H1 (cell line): ENCODE results near the gene USP7. TPM values are rescaled to one million over a fixed set of nuclear protein-coding genes. Genes with fewer than 3 reads are reported as not detected.
A peak's percentile ranks its signal among the peaks of the same experiment; 100 is the strongest.

Source experiments
- CTCF ChIA-PET: fragments of 300-600 bp; sonication (Branson Sonifier 250); formaldehyde crosslinking; loops from one replicate; lab custom pipeline; 2021; ENCODE audit not compliant: partially characterized antibody; lab: Charles Lee
- POLR2A ChIA-PET: fragments of 300-600 bp; sonication (Branson Sonifier 250); formaldehyde crosslinking; loops from one replicate; lab custom pipeline; 2021; ENCODE audit warnings: inconsistent platforms; ENCODE audit not compliant: partially characterized antibody; lab: Charles Lee
- DNase-seq, 2 experiments: peaks; one replicate each; pipeline versions ENCODE4 v3.0.0 to v3.0.0-alpha.2; 2010 to 2022; ENCODE audit warnings: low spot score in 2 of 2, low read depth in 1 of 2, mixed read lengths in 1 of 2
- FAIRE-seq: peaks from 2 replicates; lab custom pipeline; 2011; peaks lifted over from hg19 to GRCh38; lab: Jason Lieb, UNC
- H2AFZ ChIP-seq: 2 replicates; pipeline ENCODE4 v1.8.1; 2012; ENCODE audit warnings: low read length, inconsistent platforms
- H2AK5ac ChIP-seq: 2 replicates; pipeline ENCODE4 v1.6.1; 2013; ENCODE audit warnings: low read depth, low read length
- H2BK120ac ChIP-seq: replicated peaks from 2 replicates; pipeline ENCODE3; 2013; ENCODE audit warnings: low read depth, low read length, inconsistent platforms
- H2BK12ac ChIP-seq: 2 replicates; pipeline ENCODE4 v1.6.1; 2013; ENCODE audit warnings: low read depth, low read length
- H2BK15ac ChIP-seq: 2 replicates; pipeline ENCODE4 v1.6.1; 2013; ENCODE audit warnings: low read length
- H2BK20ac ChIP-seq: 2 replicates; pipeline ENCODE4 v1.6.1; 2013; ENCODE audit warnings: low read length
- H2BK5ac ChIP-seq: 2 replicates; pipeline ENCODE4 v1.6.1; 2013; ENCODE audit warnings: low read depth, low read length
- H3K14ac ChIP-seq: 2 replicates; pipeline ENCODE4 v1.6.1; 2013; ENCODE audit warnings: inconsistent platforms; ENCODE audit not compliant: insufficient read length
- H3K18ac ChIP-seq: 2 replicates; pipeline ENCODE4 v1.6.1; 2013; ENCODE audit warnings: low read length; ENCODE audit errors: extremely low read depth
- H3K23ac ChIP-seq: 2 replicates; pipeline ENCODE4 v1.6.1; 2013; ENCODE audit warnings: inconsistent platforms; ENCODE audit not compliant: insufficient read length
- H3K23me2 ChIP-seq: 2 replicates; pipeline ENCODE4 v1.6.1; 2013; ENCODE audit warnings: low read depth, low read length
- H3K27ac ChIP-seq: 2 replicates; pipeline ENCODE4 v1.6.1; 2011; ENCODE audit warnings: low read depth, low read length, inconsistent platforms
- H3K27me3 ChIP-seq, 4 experiments: replicated peaks in 1 of 4; 1 replicate in 1 of 4; 2 replicates in 3 of 4; pipeline versions ENCODE4 v1.6.1 to v1.8.1; 2011 to 2013; ENCODE audit warnings: low read length in 3 of 4, mild to moderate bottlenecking in 3 of 4, inconsistent platforms in 2 of 4, mixed read lengths in 2 of 4, moderate library complexity in 1 of 4; ENCODE audit not compliant: control insufficient read depth in 3 of 4, insufficient read depth in 3 of 4; ENCODE audit errors: extremely low read depth in 1 of 4
- H3K36me3 ChIP-seq, 4 experiments: 2 replicates each; pipeline versions ENCODE4 v1.6.1 to v1.8.1; 2011 to 2013; ENCODE audit warnings: mild to moderate bottlenecking in 4 of 4, low read length in 3 of 4, moderate library complexity in 2 of 4, control low read depth in 1 of 4, inconsistent platforms in 1 of 4; ENCODE audit not compliant: insufficient read depth in 4 of 4, control insufficient read depth in 2 of 4
- H3K4ac ChIP-seq: replicated peaks from 2 replicates; pipeline ENCODE3; 2013; ENCODE audit warnings: low read length, low read depth, mixed read lengths, inconsistent platforms; ENCODE audit not compliant: insufficient read length
- H3K4me1 ChIP-seq, 4 experiments: replicated peaks in 1 of 4; 1 replicate in 1 of 4; 2 replicates in 3 of 4; pipeline versions ENCODE4 v1.6.1 to v1.8.1; 2011 to 2013; ENCODE audit warnings: low read length in 3 of 4, inconsistent platforms in 2 of 4, mixed read lengths in 1 of 4; ENCODE audit not compliant: insufficient read depth in 4 of 4, control insufficient read depth in 3 of 4
- H3K4me2 ChIP-seq, 2 experiments: 2 replicates each; pipeline versions ENCODE4 v1.6.1 to v1.8.1; 2011 to 2013; ENCODE audit warnings: low read depth in 2 of 2, low read length in 2 of 2, control low read depth in 1 of 2, inconsistent platforms in 1 of 2, mild to moderate bottlenecking in 1 of 2; ENCODE audit not compliant: insufficient read depth in 1 of 2
- H3K4me3 ChIP-seq, 4 experiments: fragments of 200-600, 300-600 bp in 1 of 4; sonication (generic), shearing (Covaris generic), sonication (Bioruptor Twin) in 1 of 4; 2 replicates each; pipeline versions ENCODE4 v1.5.1 to v1.8.1; 2011 to 2016; ENCODE audit warnings: low read length in 4 of 4, low read depth in 3 of 4, control low read depth in 2 of 4, inconsistent platforms in 2 of 4, mild to moderate bottlenecking in 2 of 4, mixed read lengths in 1 of 4, moderate library complexity in 1 of 4; ENCODE audit not compliant: insufficient read depth in 2 of 4; ENCODE audit errors: extremely low read depth in 1 of 4
- H3K56ac ChIP-seq: replicated peaks from 2 replicates; pipeline ENCODE3; 2013; ENCODE audit warnings: low read depth, mild to moderate bottlenecking, mixed read lengths, low read length, inconsistent platforms; ENCODE audit not compliant: insufficient read length
- H3K79me1 ChIP-seq: 2 replicates; pipeline ENCODE4 v1.6.1; 2013; ENCODE audit warnings: low read depth, low read length, control low read depth
- H3K79me2 ChIP-seq, 2 experiments: 2 replicates each; pipeline versions ENCODE4 v1.6.1 to v1.8.1; 2012 to 2013; ENCODE audit warnings: low read length in 2 of 2, mild to moderate bottlenecking in 2 of 2, inconsistent platforms in 1 of 2; ENCODE audit not compliant: insufficient read depth in 2 of 2, control insufficient read depth in 1 of 2
- H3K9ac ChIP-seq, 4 experiments: replicated peaks in 1 of 4; 1 replicate in 1 of 4; 2 replicates in 3 of 4; pipeline versions ENCODE4 v1.6.1 to v1.8.1; 2011 to 2013; ENCODE audit warnings: low read depth in 3 of 4, low read length in 3 of 4, control low read depth in 2 of 4, mild to moderate bottlenecking in 2 of 4, moderate library complexity in 2 of 4, inconsistent platforms in 1 of 4; ENCODE audit errors: extremely low read depth in 1 of 4
- H3K9me3 ChIP-seq, 2 experiments: 2 replicates each; pipeline versions ENCODE4 v1.6.1 to v1.8.1; 2012 to 2013; ENCODE audit warnings: mild to moderate bottlenecking in 2 of 2, moderate library complexity in 2 of 2, control low read depth in 1 of 2, inconsistent platforms in 1 of 2, low read depth in 1 of 2, low read length in 1 of 2, mixed read lengths in 1 of 2; ENCODE audit not compliant: insufficient read depth in 2 of 2
- H4K20me1 ChIP-seq, 2 experiments: replicated peaks in 1 of 2; 2 replicates each; pipeline versions ENCODE3 to v1.8.1; 2011 to 2013; ENCODE audit warnings: inconsistent platforms in 2 of 2, low read length in 2 of 2, mild to moderate bottlenecking in 1 of 2; ENCODE audit not compliant: insufficient read depth in 2 of 2, control insufficient read depth in 1 of 2
- H4K5ac ChIP-seq: 2 replicates; pipeline ENCODE4 v1.6.1; 2013; ENCODE audit warnings: low read length, low read depth, mixed read lengths, inconsistent platforms; ENCODE audit not compliant: insufficient read length
- H4K8ac ChIP-seq: 2 replicates; pipeline ENCODE4 v1.8.0; 2013; ENCODE audit warnings: mild to moderate bottlenecking, moderate library complexity, low read length, inconsistent platforms; ENCODE audit not compliant: insufficient read depth; ENCODE audit errors: extremely low read depth
- H4K91ac ChIP-seq: replicated peaks from 2 replicates; pipeline ENCODE3; 2013; ENCODE audit warnings: low read length, mixed read lengths, inconsistent platforms; ENCODE audit not compliant: insufficient read length
- BRCA1 ChIP-seq: IDR thresholded peaks from 2 replicates; pipeline ENCODE4 v1.6.1; 2012; ENCODE audit warnings: low read depth, low read length, improper control_type of control experiment
- CBX5 ChIP-seq: fragments of 300-800, 300-1000 bp; sonication (generic); IDR thresholded peaks from 2 replicates; pipeline ENCODE4 v1.7.1; 2016; ENCODE audit warnings: antibody characterized with exemption, low read length, low read depth
- JUND ChIP-seq: IDR thresholded peaks from 2 replicates; pipeline ENCODE4 v1.6.1; 2011; ENCODE audit warnings: mild to moderate bottlenecking, improper control_type of control experiment, low read length
- POLR2A ChIP-seq, 2 experiments: IDR thresholded peaks; 1 replicate in 1 of 2; 2 replicates in 1 of 2; pipeline ENCODE4 v1.6.1; 2011; ENCODE audit warnings: low read depth in 2 of 2, low read length in 2 of 2, mild to moderate bottlenecking in 2 of 2; ENCODE audit errors: control extremely low read depth in 1 of 2
- RAD21 ChIP-seq, 2 experiments: IDR thresholded peaks in 1 of 2; conservative IDR thresholded peaks in 1 of 2; 2 replicates each; pipeline ENCODE4 v1.6.1; 2011; ENCODE audit warnings: low read depth in 2 of 2, low read length in 2 of 2, improper control_type of control experiment in 1 of 2, inconsistent platforms in 1 of 2, mild to moderate bottlenecking in 1 of 2, moderate library complexity in 1 of 2
- RBBP5 ChIP-seq: IDR thresholded peaks from 2 replicates; pipeline ENCODE4 v1.7.1; 2012; ENCODE audit warnings: low read depth, mild to moderate bottlenecking, inconsistent platforms, low read length, moderate library complexity, borderline replicate concordance
- RFX5 ChIP-seq: IDR thresholded peaks from 2 replicates; pipeline ENCODE4 v1.6.1; 2011; ENCODE audit warnings: low read depth, low read length, improper control_type of control experiment, borderline replicate concordance
- RXRA ChIP-seq: IDR thresholded peaks from 2 replicates; pipeline ENCODE4 v1.6.1; 2011; ENCODE audit warnings: low read depth, mild to moderate bottlenecking, low read length, moderate library complexity; ENCODE audit not compliant: insufficient read depth
- TAF1 ChIP-seq: IDR thresholded peaks from 2 replicates; pipeline ENCODE4 v1.6.1; 2011; ENCODE audit warnings: mild to moderate bottlenecking, low read depth, low read length
- TBP ChIP-seq: IDR thresholded peaks from 2 replicates; pipeline ENCODE4 v1.6.1; 2011; ENCODE audit warnings: low read depth, low read length, improper control_type of control experiment
- ZNF274 ChIP-seq: IDR thresholded peaks from 2 replicates; pipeline ENCODE4 v1.7.0; 2012; ENCODE audit warnings: low read length, borderline replicate concordance; ENCODE audit errors: extremely low read depth
- WGBS, 2 experiments: shearing (Covaris generic) in 1 of 2; methylation state at CpG; one replicate each; pipeline versions ENCODE4 v1.1.6 to v1.1.7; 2013 to 2015; ENCODE audit warnings: low lambda C conversion rate in 2 of 2, mixed read lengths in 2 of 2, inconsistent platforms in 1 of 2, low coverage in 1 of 2, missing lambda C conversion rate in 1 of 2; ENCODE audit not compliant: insufficient replicate concordance in 2 of 2, insufficient coverage in 1 of 2, insufficient read length in 1 of 2; ENCODE audit errors: extremely low coverage in 1 of 2, missing lambda C conversion rate in 1 of 2; 5-methylcytosine and 5-hydroxymethylcytosine counted together
- polyA plus RNA-seq, 7 experiments: library from polyadenylated mRNA; depleted of rRNA in 3 of 7; stranded (reverse) in 5 of 7; unstranded in 2 of 7; fragments of >200 nt in 5 of 7; fragments of 200-250 nt in 2 of 7; gene quantifications; 1 replicate in 5 of 7; 2 replicates in 1 of 7; 4 replicates in 1 of 7; pipeline versions ENCODE4 v1.2.1 to v1.2.3, GENCODE V29; 2011 to 2013; ENCODE audit warnings: missing spikeins in 2 of 7, mixed read lengths in 2 of 7
- total RNA-seq: library from RNA; stranded (reverse); fragmentation: NEBNext Ultra II Directional; extraction: Animal tissue kit (Norgen Biotek cat#: 25700); gene quantifications from 2 replicates; pipeline ENCODE4 v1.2.1, GENCODE V29; 2021
- TF ChIP-seq, protein P1 (sequence below): IDR thresholded peaks from 2 replicates; pipeline ENCODE4 v1.6.1; 2012; ENCODE audit warnings: inconsistent platforms

The USP7 gene
- total and polyA plus RNA-seq, 2 of the 8 experiments (the other 6 are each of a cell fraction or from before 2014, with no cell fraction given): 21.3 to 211 TPM

DNA sequence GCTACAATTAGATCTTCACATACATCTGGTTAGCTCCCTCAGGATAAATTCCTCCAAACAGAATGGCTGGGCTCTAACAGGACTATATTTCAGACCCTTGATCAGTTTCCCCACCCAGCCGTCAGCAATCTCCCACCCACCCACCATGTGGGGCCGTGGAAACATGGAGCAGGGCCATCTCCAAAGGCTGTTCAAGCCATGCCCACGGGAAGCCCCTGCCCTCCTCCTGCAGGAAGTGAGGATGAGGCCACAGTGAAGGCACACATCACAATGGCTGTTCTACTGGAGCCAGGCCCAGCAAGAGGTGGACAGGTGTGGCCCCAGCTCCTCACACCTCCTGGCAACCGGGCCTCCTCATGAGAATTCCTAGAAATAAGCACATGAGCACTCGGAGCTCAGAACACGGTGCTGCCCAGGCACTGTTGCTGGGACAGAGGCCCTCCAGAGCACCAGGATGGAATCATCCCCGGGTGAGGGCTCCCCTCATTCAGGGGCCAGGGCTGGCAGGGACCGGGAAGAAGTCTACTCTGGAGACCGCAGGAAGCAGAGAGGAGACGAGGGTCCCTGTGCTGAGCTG, 81.6 kb downstream of the USP7 start, which contains the start of gene LITAFD:
Gene LITAFD, plus strand, starts transcription at position 311 of the 577 bp plus-strand sequence. CDS start 2,005 bp downstream, outside the sequence.
- FAIRE-seq (no peak), DNase-seq (no peak)
- peaks cover 3 to 26% (median 17%) of the 10 kb centered on the region in 4 experiments for H3K4me1 ChIP-seq
- peak within 1 kb of the TSS; percentile 72; the same call in 1 of the 2 replicates for H2BK20ac ChIP-seq
- H3K56ac ChIP-seq: no peak within 1 kb of the TSS
- H4K91ac ChIP-seq: no peak within 1 kb of the TSS
- no peak within 1 kb of the TSS for H3K27ac ChIP-seq
- no peak within 1 kb of the TSS for H3K4ac ChIP-seq
- no peak within 1 kb of the TSS for H4K8ac ChIP-seq
- H3K9ac ChIP-seq: no peak within 1 kb of the TSS
- 0 out of 2 replicates have a peak within 1 kb of the TSS, but pooled peaks have one; percentile 19 for H2BK15ac ChIP-seq
- WGBS, 2 experiments: 91% methylated on average over 10 of the region's 10 CpGs; no CpG with 5 or more reads in 1 of the 2 experiments
- H3K4me2 ChIP-seq: no peak within 1 kb of the TSS
- H3K18ac ChIP-seq: no peak within 1 kb of the TSS
- POLR2A ChIA-PET: interaction anchor here (0.7 to 29.1 kb wide), 5 partner anchors 8 to 112 kb away, joined by 3 to 456 read pairs (median 7); partner anchors contain the start of gene CARHSP1
- H4K5ac ChIP-seq: no peak within 1 kb of the TSS
- H3K9me3 ChIP-seq: no peaks in the 10 kb centered on the region
- H3K14ac ChIP-seq: no peak within 1 kb of the TSS
- H2BK5ac ChIP-seq: peak within 1 kb of the TSS; percentile 3; the same call in 1 of the 2 replicates
- no peaks in the 10 kb centered on the region for H3K27me3 ChIP-seq
- H2AFZ ChIP-seq: no peak within 1 kb of the TSS
- H3K79me2 ChIP-seq: no peaks in the 10 kb centered on the region
- no peak within 1 kb of the TSS for H3K23ac ChIP-seq
- H3K4me3 ChIP-seq: no peak within 1 kb of the TSS
- H2BK12ac ChIP-seq: no peak within 1 kb of the TSS
- CTCF ChIA-PET: interaction anchor here (0.7 to 7.2 kb wide), 20 partner anchors 9 to 312 kb away, joined by 3 to 52 read pairs (median 4); partner anchors contain the start of gene CARHSP1
- H4K20me1 ChIP-seq: no peaks in the 10 kb centered on the region
- no peak within 1 kb of the TSS for H2AK5ac ChIP-seq
- H3K36me3 ChIP-seq: peaks cover 0 to under 1% (median 0%) of the 10 kb centered on the region in 4 experiments; a peak in 1 of 8 replicates
- no peaks in the 10 kb centered on the region; the same call in 1 of the 2 replicates for H3K23me2 ChIP-seq
- no peak within 1 kb of the TSS for H2BK120ac ChIP-seq
- H3K79me1 ChIP-seq: no peaks in the 10 kb centered on the region
- TF ChIP-seq RFX5 (no peak), JUND (no peak), ZNF274 (no peak), TBP (no peak), RBBP5 (no peak), RAD21 (IDR thresholded peaks at IDR 0.05 in 1 of 2, conservative IDR thresholded peaks at IDR 0.05 in 1 of 2; ENCODE audit: low read depth in 2 of 2, low read length in 2 of 2) (no peak), BRCA1 (no peak), TAF1 (no peak), RXRA (no peak), POLR2A (IDR thresholded peaks at IDR 0.05; ENCODE audit: control extremely low read depth in 1 of 2, low read depth in 2 of 2, low read length in 2 of 2) (no peak), CBX5 (no peak)
- TF ChIP-seq, protein P1, sequence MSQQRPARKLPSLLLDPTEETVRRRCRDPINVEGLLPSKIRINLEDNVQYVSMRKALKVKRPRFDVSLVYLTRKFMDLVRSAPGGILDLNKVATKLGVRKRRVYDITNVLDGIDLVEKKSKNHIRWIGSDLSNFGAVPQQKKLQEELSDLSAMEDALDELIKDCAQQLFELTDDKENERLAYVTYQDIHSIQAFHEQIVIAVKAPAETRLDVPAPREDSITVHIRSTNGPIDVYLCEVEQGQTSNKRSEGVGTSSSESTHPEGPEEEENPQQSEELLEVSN: no peak
